ENCODE results near the gene MYOG. TPM values are rescaled to one million over a fixed set of nuclear protein-coding genes. Genes with fewer than 3 reads are reported as not detected.

Gene MYOG
- total RNA-seq, 2 experiments from 2014 or later: not detected

DNA sequence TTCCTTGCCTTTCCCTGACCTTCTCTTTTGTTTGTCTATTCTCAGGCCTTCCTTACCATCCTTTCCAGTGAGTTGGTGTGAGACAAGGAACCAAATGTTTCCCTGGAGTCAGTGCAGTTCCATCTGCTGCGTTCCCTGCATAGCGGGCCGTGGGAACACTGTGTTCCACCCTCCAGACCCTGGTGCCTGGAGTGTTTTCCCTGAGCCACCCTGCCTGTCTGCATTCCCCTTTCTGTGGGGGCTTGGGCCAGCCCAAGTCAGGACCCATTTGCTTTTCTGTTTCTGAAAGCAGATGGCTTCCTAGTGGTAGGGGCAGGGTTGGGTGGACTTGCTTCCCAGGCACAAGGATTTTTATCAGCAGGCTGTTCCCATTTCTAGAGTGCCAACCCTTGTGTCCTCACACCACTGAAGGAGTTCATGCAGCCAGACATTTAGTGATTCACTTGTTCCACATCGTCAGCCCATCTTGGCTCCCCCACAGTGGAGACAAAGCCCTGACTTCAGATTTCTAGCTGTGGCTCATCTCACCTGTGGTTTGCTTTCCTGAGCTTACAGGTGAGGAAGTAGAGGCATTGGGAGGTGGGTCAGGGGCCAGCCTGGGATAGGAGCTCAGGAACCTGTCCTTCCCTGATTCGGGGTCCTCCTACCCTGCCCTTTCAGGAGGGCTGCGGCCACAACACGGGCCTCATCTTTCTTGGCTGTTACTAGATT lies 14.1 kb upstream of the MYOG start:
- Mint-ChIP-seq H3K36me3 (ENCODE audit: low read depth) (no peaks in the 10 kb centered on the region), H3K27me3 (peaks cover 11% of the 10 kb centered on the region), H3K4me1 (ENCODE audit: low read depth) (no peaks in the 10 kb centered on the region), H3K27ac (no peak overlapping the region), H3K9me3 (peaks cover 11% of the 10 kb centered on the region), H3K4me3 (no peak overlapping the region)
- intact Hi-C loops (cut with micrococcal nuclease): no loop called here
- ChIA-PET POLR2A (no interaction called here), CTCF (interaction anchor here (1.2 kb wide), 1 partner anchor 72 kb away, joined by 3 read pairs; no protein-coding TSS in a partner anchor)
- DNase-seq: no peak
- no peak for ATAC-seq
- TF ChIP-seq, protein P1, sequence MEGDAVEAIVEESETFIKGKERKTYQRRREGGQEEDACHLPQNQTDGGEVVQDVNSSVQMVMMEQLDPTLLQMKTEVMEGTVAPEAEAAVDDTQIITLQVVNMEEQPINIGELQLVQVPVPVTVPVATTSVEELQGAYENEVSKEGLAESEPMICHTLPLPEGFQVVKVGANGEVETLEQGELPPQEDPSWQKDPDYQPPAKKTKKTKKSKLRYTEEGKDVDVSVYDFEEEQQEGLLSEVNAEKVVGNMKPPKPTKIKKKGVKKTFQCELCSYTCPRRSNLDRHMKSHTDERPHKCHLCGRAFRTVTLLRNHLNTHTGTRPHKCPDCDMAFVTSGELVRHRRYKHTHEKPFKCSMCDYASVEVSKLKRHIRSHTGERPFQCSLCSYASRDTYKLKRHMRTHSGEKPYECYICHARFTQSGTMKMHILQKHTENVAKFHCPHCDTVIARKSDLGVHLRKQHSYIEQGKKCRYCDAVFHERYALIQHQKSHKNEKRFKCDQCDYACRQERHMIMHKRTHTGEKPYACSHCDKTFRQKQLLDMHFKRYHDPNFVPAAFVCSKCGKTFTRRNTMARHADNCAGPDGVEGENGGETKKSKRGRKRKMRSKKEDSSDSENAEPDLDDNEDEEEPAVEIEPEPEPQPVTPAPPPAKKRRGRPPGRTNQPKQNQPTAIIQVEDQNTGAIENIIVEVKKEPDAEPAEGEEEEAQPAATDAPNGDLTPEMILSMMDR (IDR thresholded peaks at IDR 0.05): no peak

GRCh38 chr1:203098914-203099520 lies 13.2 kb upstream of the MYOG start:
- POLR2A ChIA-PET: no interaction called here
- CTCF ChIA-PET: interaction anchor here (0.5 to 1.6 kb wide), 4 partner anchors 16 to 100 kb away, joined by 3 to 5 read pairs (median 4); no protein-coding TSS in a partner anchor
- H3K27me3 Mint-ChIP-seq: peaks cover 9% of the 10 kb centered on the region
- H3K36me3 Mint-ChIP-seq (ENCODE audit: low read depth): no peaks in the 10 kb centered on the region
- H3K9me3 Mint-ChIP-seq: peaks cover 17% of the 10 kb centered on the region
- no peaks in the 10 kb centered on the region for H3K4me1 Mint-ChIP-seq (ENCODE audit: low read depth)
- H3K27ac Mint-ChIP-seq: no peak overlapping the region
- TF ChIP-seq, protein P1 (IDR thresholded peaks at IDR 0.05): no peak
- DNase-seq: no peak
- intact Hi-C loops (cut with micrococcal nuclease): no loop called here
- ATAC-seq: no peak
- H3K4me3 Mint-ChIP-seq: no peak overlapping the region

GRCh38 chr1:203098445-203098844 lies 12.6 kb upstream of the MYOG start:
- TF ChIP-seq, protein P1 (IDR thresholded peaks at IDR 0.05): no peak
- ATAC-seq (no peak), DNase-seq (no peak)
- H3K4me3 Mint-ChIP-seq: no peak overlapping the region
- ChIA-PET POLR2A (no interaction called here), CTCF (interaction anchor here (0.7 to 1.6 kb wide), 3 partner anchors 15 to 99 kb away, joined by 3 to 5 read pairs (median 4); no protein-coding TSS in a partner anchor)
- intact Hi-C loops (cut with micrococcal nuclease): no loop called here
- peaks cover 9% of the 10 kb centered on the region for H3K27me3 Mint-ChIP-seq
- peaks cover 19% of the 10 kb centered on the region for H3K9me3 Mint-ChIP-seq
- no peaks in the 10 kb centered on the region for H3K4me1 Mint-ChIP-seq (ENCODE audit: low read depth)
- H3K36me3 Mint-ChIP-seq (ENCODE audit: low read depth): no peaks in the 10 kb centered on the region
- no peak overlapping the region for H3K27ac Mint-ChIP-seq

DNA sequence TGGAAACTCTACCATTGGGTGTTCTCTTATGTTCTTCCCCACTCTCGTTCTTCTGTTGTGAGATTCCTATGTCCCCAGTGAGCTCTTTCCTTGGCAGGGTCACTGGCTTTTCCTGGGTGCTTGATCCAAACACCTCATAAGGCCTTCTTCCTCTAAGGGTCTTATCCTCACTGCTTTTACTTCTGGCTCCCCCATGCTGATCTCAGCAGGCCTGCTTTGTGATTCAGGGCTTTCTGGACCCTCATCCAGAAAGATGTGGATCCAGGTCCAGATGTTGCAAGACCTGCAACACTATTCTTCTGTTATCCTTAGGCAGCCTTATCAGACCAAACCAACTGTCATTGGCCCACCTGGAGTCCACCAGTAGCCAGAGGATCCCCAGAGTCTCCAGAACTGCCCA lies 11.2 kb upstream of the MYOG start:
- TF ChIP-seq, protein P1 (IDR thresholded peaks at IDR 0.05): no peak
- Mint-ChIP-seq H3K9me3 (peaks cover 19% of the 10 kb centered on the region), H3K27ac (no peak overlapping the region), H3K4me3 (no peak overlapping the region), H3K36me3 (ENCODE audit: low read depth) (no peaks in the 10 kb centered on the region), H3K27me3 (peaks cover 7% of the 10 kb centered on the region), H3K4me1 (ENCODE audit: low read depth) (no peaks in the 10 kb centered on the region)
- POLR2A ChIA-PET: no interaction called here
- DNase-seq: no peak
- CTCF ChIA-PET: interaction anchor here (0.9 to 1.3 kb wide), 2 partner anchors 75 to 119 kb away, joined by 4 read pairs; no protein-coding TSS in a partner anchor
- no peak for ATAC-seq
- intact Hi-C loops (cut with micrococcal nuclease): no loop called here

GRCh38 chr1:203096566-203096965 lies 10.8 kb upstream of the MYOG start:
- Mint-ChIP-seq H3K27me3 (peaks cover 7% of the 10 kb centered on the region), H3K4me3 (no peak overlapping the region), H3K36me3 (ENCODE audit: low read depth) (no peaks in the 10 kb centered on the region), H3K4me1 (ENCODE audit: low read depth) (no peaks in the 10 kb centered on the region), H3K27ac (no peak overlapping the region), H3K9me3 (peaks cover 19% of the 10 kb centered on the region)
- DNase-seq (no peak), ATAC-seq (no peak)
- intact Hi-C loops (cut with micrococcal nuclease): no loop called here
- TF ChIP-seq, protein P1 (IDR thresholded peaks at IDR 0.05): no peak
- ChIA-PET POLR2A (no interaction called here), CTCF (interaction anchor here (0.9 to 1.3 kb wide), 3 partner anchors 13 to 120 kb away, joined by 4 to 6 read pairs (median 4); no protein-coding TSS in a partner anchor)
